Stimulated activated naive CD8-positive, alpha-beta T cell treated with anti-CD3 and anti-CD28 coated beads, Interleukin-15, Interleukin-2, amounts not matched to agents 100 ng/mL and 50 ng/mL, for 24 hours (primary cell): ENCODE measurements around the gene SMAD3.

Source experiments
- H3K27ac Mint-ChIP-seq: one replicate; pipeline ENCODE4 v1.8.0; 2021; ENCODE audit warnings: mild to moderate bottlenecking, mixed read lengths
- H3K27me3 Mint-ChIP-seq: one replicate; pipeline ENCODE4 v1.8.0; 2021; ENCODE audit warnings: mixed read lengths
- H3K36me3 Mint-ChIP-seq: one replicate; pipeline ENCODE4 v1.8.0; 2021; ENCODE audit warnings: low read depth, mixed read lengths
- H3K4me1 Mint-ChIP-seq: one replicate; pipeline ENCODE4 v1.8.0; 2021; ENCODE audit warnings: low read depth, mixed read lengths
- H3K4me3 Mint-ChIP-seq: one replicate; pipeline ENCODE4 v1.8.0; 2021; ENCODE audit warnings: mild to moderate bottlenecking, mixed read lengths
- H3K9me3 Mint-ChIP-seq: one replicate; pipeline ENCODE4 v1.8.0; 2021; ENCODE audit warnings: mixed read lengths

The SMAD3 gene

GRCh38 chr15:67199391-67199790 lies 134.0 kb downstream of the SMAD3 start:
- Mint-ChIP-seq H3K27ac (no peak overlapping the region), H3K36me3 (peaks cover 66% of the 10 kb centered on the region), H3K9me3 (no peaks in the 10 kb centered on the region), H3K27me3 (no peaks in the 10 kb centered on the region), H3K4me3 (no peak overlapping the region), H3K4me1 (peaks cover 6% of the 10 kb centered on the region)

- peaks cover 6% of the 10 kb centered on the region for H3K4me1 Mint-ChIP-seq
- no peaks in the 10 kb centered on the region for H3K9me3 Mint-ChIP-seq
- no peaks in the 10 kb centered on the region for H3K27me3 Mint-ChIP-seq
- H3K4me3 Mint-ChIP-seq: no peak overlapping the region
- peaks cover 71% of the 10 kb centered on the region for H3K36me3 Mint-ChIP-seq
- H3K27ac Mint-ChIP-seq: no peak overlapping the region
Observed at GRCh38 chr15:67199881-67200763, 134.7 kb downstream of the SMAD3 start.

- Mint-ChIP-seq H3K27me3 (no peaks in the 10 kb centered on the region), H3K36me3 (peaks cover 76% of the 10 kb centered on the region), H3K4me1 (peaks cover 6% of the 10 kb centered on the region), H3K9me3 (no peaks in the 10 kb centered on the region), H3K27ac (no peak overlapping the region), H3K4me3 (no peak overlapping the region)
Observed at GRCh38 chr15:67201136-67201535, 135.7 kb downstream of the SMAD3 start.

GRCh38 chr15:67202091-67202490 lies 136.7 kb downstream of the SMAD3 start:
- Mint-ChIP-seq H3K27me3 (no peaks in the 10 kb centered on the region), H3K27ac (no peak overlapping the region), H3K4me3 (no peak overlapping the region), H3K4me1 (peaks cover 6% of the 10 kb centered on the region), H3K9me3 (no peaks in the 10 kb centered on the region), H3K36me3 (peaks cover 76% of the 10 kb centered on the region)

GRCh38 chr15:67202991-67203390 lies 137.6 kb downstream of the SMAD3 start:
- Mint-ChIP-seq H3K9me3 (no peaks in the 10 kb centered on the region), H3K27ac (no peak overlapping the region), H3K36me3 (peaks cover 75% of the 10 kb centered on the region), H3K4me3 (no peak overlapping the region), H3K4me1 (peaks cover 6% of the 10 kb centered on the region), H3K27me3 (no peaks in the 10 kb centered on the region)

GRCh38 chr15:67207555-67208207 lies 142.3 kb downstream of the SMAD3 start:
- Mint-ChIP-seq H3K4me1 (no peaks in the 10 kb centered on the region), H3K4me3 (no peak overlapping the region), H3K27ac (no peak overlapping the region), H3K36me3 (peaks cover 68% of the 10 kb centered on the region), H3K9me3 (no peaks in the 10 kb centered on the region), H3K27me3 (no peaks in the 10 kb centered on the region)

GRCh38 chr15:67208396-67208795 lies 143.0 kb downstream of the SMAD3 start:
- Mint-ChIP-seq H3K36me3 (peaks cover 64% of the 10 kb centered on the region), H3K9me3 (no peaks in the 10 kb centered on the region), H3K27ac (no peak overlapping the region), H3K4me1 (no peaks in the 10 kb centered on the region), H3K4me3 (no peak overlapping the region), H3K27me3 (no peaks in the 10 kb centered on the region)

- H3K4me1 Mint-ChIP-seq: no peaks in the 10 kb centered on the region
- H3K9me3 Mint-ChIP-seq: no peaks in the 10 kb centered on the region
- no peak overlapping the region for H3K4me3 Mint-ChIP-seq
- H3K27me3 Mint-ChIP-seq: no peaks in the 10 kb centered on the region
- H3K36me3 Mint-ChIP-seq: peaks cover 53% of the 10 kb centered on the region
- peak overlapping the region; percentile 1 for H3K27ac Mint-ChIP-seq
Observed at GRCh38 chr15:67210555-67211168, 145.3 kb downstream of the SMAD3 start.

- Mint-ChIP-seq H3K27ac (no peak overlapping the region), H3K36me3 (peaks cover 45% of the 10 kb centered on the region), H3K4me3 (no peak overlapping the region), H3K4me1 (no peaks in the 10 kb centered on the region), H3K9me3 (no peaks in the 10 kb centered on the region), H3K27me3 (no peaks in the 10 kb centered on the region)
Observed at GRCh38 chr15:67212684-67213367, 147.4 kb downstream of the SMAD3 start.

GRCh38 chr15:67215102-67215501 lies 149.7 kb downstream of the SMAD3 start:
- Mint-ChIP-seq H3K27ac (no peak overlapping the region), H3K9me3 (no peaks in the 10 kb centered on the region), H3K27me3 (no peaks in the 10 kb centered on the region), H3K4me3 (no peak overlapping the region), H3K36me3 (peaks cover 50% of the 10 kb centered on the region), H3K4me1 (peaks cover 9% of the 10 kb centered on the region)

GRCh38 chr15:67216859-67217258 lies 151.5 kb downstream of the SMAD3 start:
- no peak overlapping the region for H3K27ac Mint-ChIP-seq

GRCh38 chr15:67218428-67218827 lies 153.0 kb downstream of the SMAD3 start:
- Mint-ChIP-seq H3K4me3 (no peak overlapping the region), H3K27ac (no peak overlapping the region), H3K27me3 (no peaks in the 10 kb centered on the region), H3K36me3 (peaks cover 45% of the 10 kb centered on the region), H3K4me1 (peaks cover 9% of the 10 kb centered on the region), H3K9me3 (no peaks in the 10 kb centered on the region)

More at GRCh38 chr15:67216859-67217258, 151.5 kb downstream of the SMAD3 start:
- no peak overlapping the region for H3K4me3 Mint-ChIP-seq
- no peaks in the 10 kb centered on the region for H3K27me3 Mint-ChIP-seq
- peaks cover 55% of the 10 kb centered on the region for H3K36me3 Mint-ChIP-seq
- H3K4me1 Mint-ChIP-seq: peaks cover 9% of the 10 kb centered on the region
- no peaks in the 10 kb centered on the region for H3K9me3 Mint-ChIP-seq

- peaks cover 45% of the 10 kb centered on the region for H3K36me3 Mint-ChIP-seq
- no peak overlapping the region for H3K4me3 Mint-ChIP-seq
- no peak overlapping the region for H3K27ac Mint-ChIP-seq
- H3K4me1 Mint-ChIP-seq: peaks cover 9% of the 10 kb centered on the region
- no peaks in the 10 kb centered on the region for H3K27me3 Mint-ChIP-seq
- H3K9me3 Mint-ChIP-seq: no peaks in the 10 kb centered on the region
Observed at GRCh38 chr15:67219288-67219687, 153.9 kb downstream of the SMAD3 start.

GRCh38 chr15:67224889-67225288 lies 159.5 kb downstream of the SMAD3 start:
- Mint-ChIP-seq H3K36me3 (peaks cover 51% of the 10 kb centered on the region), H3K27me3 (no peaks in the 10 kb centered on the region), H3K9me3 (no peaks in the 10 kb centered on the region), H3K4me3 (no peak overlapping the region), H3K27ac (no peak overlapping the region), H3K4me1 (peaks cover 8% of the 10 kb centered on the region)

- Mint-ChIP-seq H3K9me3 (no peaks in the 10 kb centered on the region), H3K36me3 (peaks cover 52% of the 10 kb centered on the region), H3K27ac (no peak overlapping the region), H3K4me1 (peaks cover 8% of the 10 kb centered on the region), H3K4me3 (no peak overlapping the region), H3K27me3 (no peaks in the 10 kb centered on the region)
Observed at GRCh38 chr15:67225336-67225735, 159.9 kb downstream of the SMAD3 start.
